ENCODE measurements around the gene SLIT3.

Gene SLIT3

GRCh38 chr5:169305366-169305765 is 4.4 kb upstream of the SLIT3 start:
- Mint-ChIP-seq H3K4me1 (ENCODE audit: low read depth) (peaks cover 14% of the 10 kb centered on the region), H3K9me3 (no peaks in the 10 kb centered on the region), H3K4me3 (no peak overlapping the region), H3K27me3 (peaks cover 56% of the 10 kb centered on the region), H3K27ac (no peak overlapping the region), H3K36me3 (ENCODE audit: low read depth) (no peaks in the 10 kb centered on the region)
- no peak for DNase-seq

DNA sequence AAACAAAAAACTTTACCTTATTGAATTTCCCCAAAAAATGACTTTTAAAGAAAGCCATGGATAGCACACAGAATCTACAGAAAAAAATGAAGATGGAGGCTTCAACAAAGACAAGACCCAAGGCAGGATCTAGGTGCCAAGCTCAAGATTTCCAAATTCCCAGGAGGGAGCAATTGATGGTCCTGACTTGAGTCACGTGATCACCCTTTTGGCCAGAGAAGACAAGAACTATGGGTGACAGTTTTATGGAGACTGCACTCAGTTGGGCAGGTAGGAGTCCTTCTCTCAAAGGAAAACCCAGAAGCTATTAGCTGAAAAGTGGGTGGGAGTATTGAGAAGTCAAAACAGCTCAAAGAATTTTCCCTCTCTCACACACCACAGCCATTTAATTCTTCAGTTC is 3.2 kb upstream of the SLIT3 start:
- Mint-ChIP-seq H3K9me3 (no peaks in the 10 kb centered on the region), H3K27me3 (peaks cover 67% of the 10 kb centered on the region), H3K27ac (no peak overlapping the region), H3K4me1 (ENCODE audit: low read depth) (peaks cover 14% of the 10 kb centered on the region), H3K36me3 (ENCODE audit: low read depth) (no peaks in the 10 kb centered on the region), H3K4me3 (no peak overlapping the region)
- no peak for DNase-seq

DNA sequence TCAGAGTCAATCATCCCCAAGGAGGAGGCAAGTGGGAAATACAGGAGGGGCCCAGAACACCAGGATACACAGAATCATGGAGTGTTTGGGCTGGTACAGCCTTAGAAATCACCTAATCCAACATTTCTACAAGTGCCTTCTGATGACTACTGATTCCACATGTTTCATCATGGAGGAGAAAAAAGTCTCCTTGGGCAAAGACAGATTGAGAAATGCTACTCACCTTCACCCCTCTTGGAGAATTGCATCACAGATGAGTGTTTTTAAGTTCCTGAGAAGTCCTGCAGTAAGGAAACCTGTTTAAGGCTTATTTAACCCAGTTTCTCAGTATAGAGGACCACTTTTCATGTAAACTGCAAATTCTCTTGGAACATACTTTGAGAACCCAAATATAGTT is 2.2 kb upstream of the SLIT3 start:
- no peaks in the 10 kb centered on the region for H3K9me3 Mint-ChIP-seq
- H3K36me3 Mint-ChIP-seq (ENCODE audit: low read depth) = no peaks in the 10 kb centered on the region
- H3K4me3 Mint-ChIP-seq = no peak overlapping the region
- DNase-seq = no peak
- no peak overlapping the region for H3K27ac Mint-ChIP-seq
- peaks cover 14% of the 10 kb centered on the region for H3K4me1 Mint-ChIP-seq (ENCODE audit: low read depth)
- H3K27me3 Mint-ChIP-seq = peaks cover 73% of the 10 kb centered on the region

DNA sequence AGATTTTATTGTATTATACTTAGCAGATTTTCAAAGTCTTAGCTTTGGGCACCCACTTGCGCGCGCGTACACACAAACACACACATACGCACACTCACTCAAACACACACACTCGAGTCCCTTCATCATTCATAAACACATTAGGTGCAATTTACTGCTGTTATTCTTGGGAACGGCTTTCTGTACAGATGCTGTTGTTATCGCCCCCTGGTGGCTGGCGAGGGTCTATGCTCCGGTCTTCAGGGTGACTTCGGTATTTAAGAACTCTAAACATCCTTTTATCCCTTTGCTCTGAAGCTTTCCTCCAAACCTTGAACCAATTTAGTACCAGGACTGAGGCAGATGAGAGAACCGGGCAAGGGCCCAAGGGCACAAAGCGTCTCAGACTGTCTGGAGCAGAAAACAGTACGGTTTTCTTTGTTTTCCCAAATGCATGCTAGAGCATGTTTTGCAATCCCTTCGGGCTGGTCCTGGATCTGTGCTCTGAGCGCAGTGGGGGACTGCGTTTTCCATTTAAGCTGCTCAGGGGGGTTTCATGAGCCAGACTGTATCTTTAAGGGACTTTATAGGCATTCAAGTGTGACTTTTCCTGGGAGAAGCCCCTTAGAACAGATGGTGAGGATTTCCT is 1.7 kb upstream of the SLIT3 start:
- H3K4me3 Mint-ChIP-seq = no peak overlapping the region
- DNase-seq = peak; percentile 66
- H3K9me3 Mint-ChIP-seq = no peaks in the 10 kb centered on the region
- peaks cover 14% of the 10 kb centered on the region for H3K4me1 Mint-ChIP-seq (ENCODE audit: low read depth)
- no peaks in the 10 kb centered on the region for H3K36me3 Mint-ChIP-seq (ENCODE audit: low read depth)
- H3K27ac Mint-ChIP-seq = no peak overlapping the region
- H3K27me3 Mint-ChIP-seq = peaks cover 78% of the 10 kb centered on the region

- H3K4me3 Mint-ChIP-seq = no peak overlapping the region
Measured at GRCh38 chr5:169301986-169302385, 1.0 kb upstream of the SLIT3 start.

GRCh38 chr5:169301386-169301934 is 521 bp upstream of the SLIT3 start:
- Mint-ChIP-seq H3K36me3 (ENCODE audit: low read depth) (no peaks in the 10 kb centered on the region), H3K4me1 (ENCODE audit: low read depth) (peaks cover 14% of the 10 kb centered on the region), H3K27me3 (peaks cover 73% of the 10 kb centered on the region), H3K9me3 (no peaks in the 10 kb centered on the region), H3K4me3 (no peak overlapping the region), H3K27ac (no peak overlapping the region)
- no peak for DNase-seq

More at GRCh38 chr5:169301986-169302385, 1.0 kb upstream of the SLIT3 start:
- peaks cover 14% of the 10 kb centered on the region for H3K4me1 Mint-ChIP-seq (ENCODE audit: low read depth)
- H3K36me3 Mint-ChIP-seq (ENCODE audit: low read depth) = no peaks in the 10 kb centered on the region
- H3K27me3 Mint-ChIP-seq = peaks cover 75% of the 10 kb centered on the region
- H3K27ac Mint-ChIP-seq = no peak overlapping the region
- DNase-seq = no peak
- H3K9me3 Mint-ChIP-seq = no peaks in the 10 kb centered on the region

DNA sequence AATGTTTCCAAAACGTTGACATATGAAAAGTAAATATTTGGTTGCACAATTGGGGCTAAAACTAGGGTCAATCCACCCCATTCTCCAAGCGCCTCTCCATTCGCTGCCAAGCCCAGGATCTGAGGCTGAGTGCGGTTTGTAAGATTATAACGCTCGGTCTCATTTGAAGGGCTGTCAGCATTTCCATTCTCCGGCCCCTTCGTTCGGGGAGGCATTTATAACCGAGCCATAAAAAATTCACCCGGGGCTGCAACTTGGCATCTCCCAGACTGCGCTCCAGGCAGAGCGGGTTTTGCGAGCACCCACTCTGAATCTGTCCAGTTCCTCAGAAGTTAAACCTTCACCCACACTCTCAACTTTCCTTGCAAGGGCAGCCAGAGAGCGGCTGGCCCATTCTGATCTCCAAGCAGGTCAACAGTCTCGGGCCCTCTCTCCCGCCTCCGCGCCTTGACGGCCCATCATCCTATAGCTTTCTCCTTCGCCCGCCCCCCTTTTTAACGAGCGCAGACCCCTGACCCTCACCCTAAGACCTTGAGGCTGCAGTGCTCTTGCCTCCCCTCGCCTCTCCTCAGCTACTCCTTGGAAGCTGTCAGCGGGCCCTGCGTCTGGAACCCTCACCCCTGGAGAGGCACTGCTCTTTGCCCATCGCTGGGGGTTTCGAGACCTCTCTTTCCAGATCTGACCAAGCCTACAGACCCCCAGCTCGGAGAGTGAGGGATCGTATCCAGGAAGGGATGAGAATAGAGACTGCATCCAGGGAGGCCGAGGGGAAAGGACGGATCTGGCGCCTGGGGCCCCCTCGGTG is 1.1 kb downstream of the SLIT3 start:
- no peak overlapping the region for H3K4me3 Mint-ChIP-seq
- H3K27me3 Mint-ChIP-seq = peaks cover 64% of the 10 kb centered on the region
- no peak overlapping the region for H3K27ac Mint-ChIP-seq
- peaks cover 14% of the 10 kb centered on the region for H3K4me1 Mint-ChIP-seq (ENCODE audit: low read depth)
- no peaks in the 10 kb centered on the region for H3K36me3 Mint-ChIP-seq (ENCODE audit: low read depth)
- no peak for DNase-seq
- H3K9me3 Mint-ChIP-seq = no peaks in the 10 kb centered on the region

DNA sequence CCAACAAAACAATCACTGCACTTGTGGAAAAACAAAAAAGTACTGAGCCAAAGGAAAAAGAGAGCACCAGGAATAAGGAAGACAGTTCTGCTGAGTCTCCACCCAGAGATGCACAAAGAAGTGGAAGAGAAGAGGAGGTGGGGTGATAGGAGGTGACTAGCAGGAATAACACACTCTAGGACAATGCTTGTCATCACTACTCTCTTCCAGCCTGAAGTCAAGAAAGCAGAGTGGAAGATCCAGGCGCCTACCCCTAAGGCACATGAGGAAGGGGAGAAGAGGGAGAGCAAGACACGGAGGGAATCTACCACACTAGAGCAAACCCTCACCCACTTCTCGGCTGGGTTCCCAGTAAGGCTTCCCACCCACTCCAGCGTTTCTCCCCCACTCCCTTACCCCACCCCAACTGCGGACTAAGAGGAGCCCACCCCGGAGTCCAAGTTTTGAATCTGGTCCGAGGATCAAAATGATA is 1.7 kb downstream of the SLIT3 start:
- DNase-seq = no peak
- H3K27ac Mint-ChIP-seq = no peak overlapping the region
- H3K36me3 Mint-ChIP-seq (ENCODE audit: low read depth) = no peaks in the 10 kb centered on the region
- H3K4me1 Mint-ChIP-seq (ENCODE audit: low read depth) = peaks cover 14% of the 10 kb centered on the region
- peaks cover 58% of the 10 kb centered on the region for H3K27me3 Mint-ChIP-seq
- H3K4me3 Mint-ChIP-seq = no peak overlapping the region
- H3K9me3 Mint-ChIP-seq = no peaks in the 10 kb centered on the region

DNA sequence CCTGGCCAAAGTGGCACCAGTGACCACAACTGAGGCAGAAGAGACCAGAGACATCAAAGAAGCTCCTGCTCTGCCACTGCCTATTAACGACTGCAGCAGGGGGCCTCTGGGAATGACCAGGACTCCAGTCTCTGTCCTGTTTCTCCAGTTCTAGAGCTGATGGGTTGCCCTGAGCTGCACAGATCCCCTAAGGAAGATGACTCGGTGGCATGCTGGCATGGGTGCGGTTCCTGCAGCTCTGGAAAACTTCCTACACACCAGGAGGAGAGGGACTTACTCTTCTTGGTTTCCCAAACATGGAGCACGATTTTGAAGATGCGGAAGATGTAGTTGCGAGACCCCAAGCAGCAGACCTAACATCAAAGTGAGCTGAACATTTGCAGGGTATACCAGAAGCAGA is 2.7 kb downstream of the SLIT3 start:
- Mint-ChIP-seq H3K4me1 (ENCODE audit: low read depth) (peaks cover 14% of the 10 kb centered on the region), H3K9me3 (no peaks in the 10 kb centered on the region), H3K36me3 (ENCODE audit: low read depth) (no peaks in the 10 kb centered on the region), H3K27ac (no peak overlapping the region), H3K27me3 (peaks cover 47% of the 10 kb centered on the region), H3K4me3 (no peak overlapping the region)
- DNase-seq = no peak

DNA sequence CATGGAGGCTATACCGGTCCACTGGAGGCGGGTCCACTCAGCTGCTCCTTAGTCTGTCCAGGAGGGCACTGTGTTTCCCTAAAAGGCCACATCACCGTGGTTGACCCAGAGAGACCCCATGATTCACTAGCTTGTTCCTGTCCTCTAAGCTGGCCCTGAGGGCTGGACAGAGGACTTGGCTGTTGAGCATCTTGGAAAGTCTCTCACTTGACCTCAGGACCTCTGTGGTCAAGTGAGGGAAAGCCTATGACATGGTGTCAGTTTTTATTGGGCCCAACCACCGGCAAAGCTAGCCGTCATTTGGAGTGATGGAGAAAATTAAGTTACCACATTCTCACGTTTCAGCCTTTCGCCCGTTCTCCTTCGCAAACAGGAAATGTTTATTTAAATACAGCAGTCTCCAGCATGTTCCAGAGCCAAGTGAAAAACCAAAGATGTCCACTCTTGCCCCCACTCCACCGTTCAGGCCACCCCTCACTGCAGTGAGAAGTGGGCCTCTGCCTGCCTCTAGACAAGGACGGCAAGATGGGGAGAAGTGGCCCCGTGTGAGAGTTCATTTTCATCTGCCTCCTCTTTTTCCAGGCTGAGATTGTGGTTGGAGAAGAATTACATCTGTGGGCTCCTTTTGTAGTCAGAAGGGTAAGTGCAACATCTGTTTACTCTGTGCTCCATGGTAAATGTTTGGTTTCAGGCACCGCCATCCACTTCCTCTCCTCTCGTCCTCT is 4.4 kb downstream of the SLIT3 start:
- DNase-seq = no peak
- H3K9me3 Mint-ChIP-seq = no peaks in the 10 kb centered on the region
- H3K27ac Mint-ChIP-seq = no peak overlapping the region
- peaks cover 31% of the 10 kb centered on the region for H3K27me3 Mint-ChIP-seq
- no peak overlapping the region for H3K4me3 Mint-ChIP-seq
- H3K4me1 Mint-ChIP-seq (ENCODE audit: low read depth) = peaks cover 5% of the 10 kb centered on the region
- no peaks in the 10 kb centered on the region for H3K36me3 Mint-ChIP-seq (ENCODE audit: low read depth)

- Mint-ChIP-seq H3K4me3 (no peak overlapping the region), H3K4me1 (ENCODE audit: low read depth) (no peaks in the 10 kb centered on the region), H3K27me3 (peaks cover 25% of the 10 kb centered on the region), H3K36me3 (ENCODE audit: low read depth) (no peaks in the 10 kb centered on the region), H3K27ac (no peak overlapping the region), H3K9me3 (no peaks in the 10 kb centered on the region)
- DNase-seq = no peak
Measured at GRCh38 chr5:169295306-169295705, 5.6 kb downstream of the SLIT3 start.

GRCh38 chr5:169294621-169295020 is 6.3 kb downstream of the SLIT3 start:
- Mint-ChIP-seq H3K27ac (no peak overlapping the region), H3K36me3 (ENCODE audit: low read depth) (no peaks in the 10 kb centered on the region), H3K27me3 (peaks cover 18% of the 10 kb centered on the region), H3K4me1 (ENCODE audit: low read depth) (no peaks in the 10 kb centered on the region), H3K4me3 (no peak overlapping the region), H3K9me3 (no peaks in the 10 kb centered on the region)
- DNase-seq = no peak

- Mint-ChIP-seq H3K9me3 (no peaks in the 10 kb centered on the region), H3K36me3 (ENCODE audit: low read depth) (no peaks in the 10 kb centered on the region), H3K27me3 (peaks cover 7% of the 10 kb centered on the region), H3K4me1 (ENCODE audit: low read depth) (no peaks in the 10 kb centered on the region), H3K27ac (no peak overlapping the region), H3K4me3 (no peak overlapping the region)
- DNase-seq = no peak
Measured at GRCh38 chr5:169291877-169292276, 9.1 kb downstream of the SLIT3 start.

DNA sequence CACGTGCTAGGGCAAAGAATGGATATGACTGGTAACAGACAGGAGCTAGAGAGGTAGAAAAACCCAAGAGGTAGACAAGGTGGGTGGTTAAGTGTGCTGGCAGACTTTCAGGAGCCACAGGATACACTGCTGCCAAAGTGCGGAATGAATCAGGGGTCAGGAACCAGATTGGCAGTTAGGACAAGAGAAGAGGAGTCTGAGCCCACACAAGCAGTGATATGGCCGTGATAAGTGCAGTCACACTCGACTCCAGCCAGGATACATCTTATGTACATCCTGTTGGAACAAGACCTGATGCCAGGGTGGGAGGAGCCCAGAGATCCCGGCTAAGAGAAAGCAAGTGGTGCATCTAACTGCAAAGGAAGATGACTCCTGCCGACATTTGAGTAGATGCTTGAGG is 10.0 kb downstream of the SLIT3 start:
- Mint-ChIP-seq H3K4me3 (no peak overlapping the region), H3K27ac (no peak overlapping the region), H3K36me3 (ENCODE audit: low read depth) (no peaks in the 10 kb centered on the region), H3K9me3 (peaks cover 1% of the 10 kb centered on the region), H3K27me3 (peaks cover 7% of the 10 kb centered on the region), H3K4me1 (ENCODE audit: low read depth) (no peaks in the 10 kb centered on the region)
- no peak for DNase-seq

Measured in activated T-cell treated with anti-CD3 and anti-CD28 coated beads, Interleukin-2, amount 50 U/mL, for 24 hours (primary cell).